GDM1 (cell line): ENCODE results near the gene SLC26A1.
A peak's percentile ranks its signal among the peaks of the same experiment; 100 is the strongest.
"Not testable (repeated sequence)": the region's sequence is repeated elsewhere in the genome, so short reads cannot be mapped to it uniquely, and the experiment has no call there.

Source experiments
- DNase-seq: peaks from one replicate; lab custom pipeline; 2025; lab: John Stamatoyannopoulos, UW

The SLC26A1 gene

GRCh38 chr4:984336-985054 is 8.7 kb downstream of the SLC26A1 start:
- no peak for DNase-seq

GRCh38 chr4:982814-983213 is 10.4 kb downstream of the SLC26A1 start:
- no peak for DNase-seq

GRCh38 chr4:982291-982690 is 10.9 kb downstream of the SLC26A1 start:
- no peak for DNase-seq

- no peak for DNase-seq
Observed at GRCh38 chr4:978957-979701, 14.1 kb downstream of the SLC26A1 start.

GRCh38 chr4:976016-976415 is 17.2 kb downstream of the SLC26A1 start:
- not testable (repeated sequence) for DNase-seq

- no peak for DNase-seq
Observed at GRCh38 chr4:974668-975067, 18.5 kb downstream of the SLC26A1 start.

- peak; percentile 81 for DNase-seq
Observed at GRCh38 chr4:973431-974397, 19.5 kb downstream of the SLC26A1 start, which contains the start of gene DGKQ. TSS of gene DGKQ (minus strand) at chr4:973569. CDS start at chr4:973482, 87 bp downstream.

- no peak for DNase-seq
Observed at GRCh38 chr4:972651-973424, 20.4 kb downstream of the SLC26A1 start.

GRCh38 chr4:971666-972500 is 21.3 kb downstream of the SLC26A1 start:
- no peak for DNase-seq

GRCh38 chr4:970854-971520 is 22.2 kb downstream of the SLC26A1 start:
- DNase-seq = no peak

GRCh38 chr4:970046-970745 is 23.0 kb downstream of the SLC26A1 start:
- no peak for DNase-seq

GRCh38 chr4:968621-969394 is 24.4 kb downstream of the SLC26A1 start:
- no peak for DNase-seq

GRCh38 chr4:968221-968620 is 25.0 kb downstream of the SLC26A1 start:
- DNase-seq = no peak

- DNase-seq = no peak
Observed at GRCh38 chr4:967113-968104, 25.8 kb downstream of the SLC26A1 start.

GRCh38 chr4:966266-967112 is 26.7 kb downstream of the SLC26A1 start:
- DNase-seq = no peak

- no peak for DNase-seq
Observed at GRCh38 chr4:965766-966134, 27.5 kb downstream of the SLC26A1 start.
